Uterus (tissue), 2 donors: ENCODE data around the gene ABCA5.
"Not testable (repeated sequence)": the region's sequence is repeated elsewhere in the genome, so short reads cannot be mapped to it uniquely, and the experiment has no call there.

Experiments used
- POLR2A ChIP-seq, 2 donors: fragments of 450-650 bp; IDR thresholded peaks; one replicate each; pipeline ENCODE4 v1.6.1; 2016; ENCODE audit warnings: antibody characterized with exemption in 2 of 2, mild to moderate bottlenecking in 1 of 2, moderate library complexity in 1 of 2
- TF ChIP-seq, protein P1 (sequence below), 4 experiments: fragments of 200-600 bp in 2 of 4; fragments of 450-650 bp in 2 of 4; sonication (generic) in 2 of 4; IDR thresholded peaks; one replicate each; pipeline ENCODE4 v1.5.1; 2016 to 2019; ENCODE audit warnings: antibody characterized with exemption in 4 of 4, mild to moderate bottlenecking in 2 of 4, moderate library complexity in 1 of 4

DNA sequence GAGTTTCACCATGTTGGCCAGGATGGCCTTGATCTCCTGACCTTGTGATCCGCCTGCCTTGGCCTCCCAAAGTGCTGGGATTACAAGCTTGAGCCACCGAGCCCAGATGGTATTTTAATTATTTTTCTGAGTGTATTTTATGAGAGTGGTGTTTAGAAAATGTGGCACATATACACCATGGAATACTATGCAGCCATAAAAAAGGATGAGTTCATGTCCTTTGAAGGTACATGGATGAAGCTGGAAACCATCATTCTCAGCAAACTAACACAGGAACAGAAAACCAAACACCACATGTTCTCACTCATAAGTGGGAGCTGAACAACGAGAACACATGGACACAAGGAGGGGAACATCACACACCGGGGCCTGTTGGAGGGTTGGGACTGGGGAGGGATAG, 50.7 kb downstream of the ABCA5 start:
- not testable (repeated sequence) for TF ChIP-seq POLR2A (IDR thresholded peaks at IDR 0.05)
- TF ChIP-seq, protein P1, sequence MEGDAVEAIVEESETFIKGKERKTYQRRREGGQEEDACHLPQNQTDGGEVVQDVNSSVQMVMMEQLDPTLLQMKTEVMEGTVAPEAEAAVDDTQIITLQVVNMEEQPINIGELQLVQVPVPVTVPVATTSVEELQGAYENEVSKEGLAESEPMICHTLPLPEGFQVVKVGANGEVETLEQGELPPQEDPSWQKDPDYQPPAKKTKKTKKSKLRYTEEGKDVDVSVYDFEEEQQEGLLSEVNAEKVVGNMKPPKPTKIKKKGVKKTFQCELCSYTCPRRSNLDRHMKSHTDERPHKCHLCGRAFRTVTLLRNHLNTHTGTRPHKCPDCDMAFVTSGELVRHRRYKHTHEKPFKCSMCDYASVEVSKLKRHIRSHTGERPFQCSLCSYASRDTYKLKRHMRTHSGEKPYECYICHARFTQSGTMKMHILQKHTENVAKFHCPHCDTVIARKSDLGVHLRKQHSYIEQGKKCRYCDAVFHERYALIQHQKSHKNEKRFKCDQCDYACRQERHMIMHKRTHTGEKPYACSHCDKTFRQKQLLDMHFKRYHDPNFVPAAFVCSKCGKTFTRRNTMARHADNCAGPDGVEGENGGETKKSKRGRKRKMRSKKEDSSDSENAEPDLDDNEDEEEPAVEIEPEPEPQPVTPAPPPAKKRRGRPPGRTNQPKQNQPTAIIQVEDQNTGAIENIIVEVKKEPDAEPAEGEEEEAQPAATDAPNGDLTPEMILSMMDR (IDR thresholded peaks at IDR 0.05) = not testable (repeated sequence)
